HUDEP-2 (cell line): ENCODE measurements around the gene HPS1.

Source experiments
- DNase-seq, 76 experiments: peaks; one replicate each; lab custom pipeline; 2025; ENCODE audit not compliant: unreplicated experiment in 76 of 76; lab: John Stamatoyannopoulos, UW

Gene HPS1

GRCh38 chr10:98415731-98416119, 31.0 kb downstream of the HPS1 start:
- no peak for DNase-seq

DNA sequence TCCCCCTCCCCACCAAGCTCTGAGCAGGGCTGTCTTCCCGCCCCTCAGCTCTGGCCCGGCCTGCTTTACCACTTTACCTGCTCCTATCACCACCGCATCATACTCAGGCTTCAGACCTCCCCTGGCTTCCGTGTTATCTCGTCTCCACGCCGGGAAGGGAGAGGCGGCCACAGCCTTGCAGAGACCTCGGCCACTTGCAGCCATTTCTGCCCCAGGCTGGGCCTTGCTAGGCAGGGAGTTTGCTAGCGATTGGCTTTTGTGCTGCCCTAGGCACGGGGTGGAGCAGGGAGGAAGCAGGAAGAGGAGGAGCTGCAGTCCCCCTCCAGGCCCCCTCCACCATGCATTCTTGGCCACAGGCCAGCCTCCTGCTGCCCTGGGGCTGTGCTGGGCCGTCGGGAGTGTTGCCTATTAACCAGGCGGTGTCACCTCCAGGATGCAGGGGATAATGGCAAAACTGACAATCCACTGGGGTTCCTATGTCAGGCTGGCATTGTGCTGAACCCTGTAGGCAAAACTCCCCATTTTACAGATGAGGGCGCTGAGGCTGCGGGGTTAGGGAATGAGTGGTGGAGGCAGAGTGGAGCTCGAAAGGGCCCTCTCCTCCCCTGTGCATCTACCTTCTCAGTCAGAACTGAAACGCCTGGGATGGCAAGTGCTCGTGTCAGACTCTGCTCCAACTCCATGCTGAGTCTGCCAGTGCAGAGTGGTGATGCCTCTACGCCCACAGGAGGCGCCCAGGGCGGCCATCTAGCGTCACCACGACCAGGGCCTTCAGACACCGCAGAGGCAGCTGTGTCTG, 31.6 kb downstream of the HPS1 start, which contains the start of gene PYROXD2:
PYROXD2 (minus strand) TSS at position 251 of the 799 bp plus-strand sequence; CDS start at position 204, 47 bp downstream.
- peak in 75 of 76 experiments; percentile 7 to 90 (median 78) for DNase-seq

GRCh38 chr10:98414578-98414931, 32.2 kb downstream of the HPS1 start:
- DNase-seq = no peak

GRCh38 chr10:98411768-98412167, 35.0 kb downstream of the HPS1 start:
- DNase-seq = no peak

GRCh38 chr10:98411166-98411565, 35.6 kb downstream of the HPS1 start:
- DNase-seq = no peak

DNA sequence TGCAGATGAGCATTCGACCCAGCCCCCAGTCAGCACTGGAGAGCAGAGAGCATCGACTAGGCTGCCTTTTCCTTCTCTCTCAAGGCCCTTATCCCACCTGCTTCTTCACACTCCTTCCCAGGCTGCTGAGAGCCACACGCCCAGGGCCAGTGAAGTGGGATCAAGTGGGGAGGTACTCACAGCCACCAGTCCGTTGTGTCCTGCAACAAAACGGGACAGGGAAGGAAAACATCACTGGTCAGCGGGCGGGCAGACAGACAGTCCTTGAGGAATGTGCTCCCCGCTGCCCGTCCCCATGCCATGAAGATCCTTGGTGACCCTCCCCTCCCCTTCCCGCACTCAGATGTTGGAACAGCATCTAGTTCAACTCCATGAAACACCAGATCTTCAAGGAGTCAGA, 36.0 kb downstream of the HPS1 start:
- DNase-seq = no peak

- no peak for DNase-seq
These were observed 36.5 kb downstream of the HPS1 start for GRCh38 chr10:98410135-98410743.

DNA sequence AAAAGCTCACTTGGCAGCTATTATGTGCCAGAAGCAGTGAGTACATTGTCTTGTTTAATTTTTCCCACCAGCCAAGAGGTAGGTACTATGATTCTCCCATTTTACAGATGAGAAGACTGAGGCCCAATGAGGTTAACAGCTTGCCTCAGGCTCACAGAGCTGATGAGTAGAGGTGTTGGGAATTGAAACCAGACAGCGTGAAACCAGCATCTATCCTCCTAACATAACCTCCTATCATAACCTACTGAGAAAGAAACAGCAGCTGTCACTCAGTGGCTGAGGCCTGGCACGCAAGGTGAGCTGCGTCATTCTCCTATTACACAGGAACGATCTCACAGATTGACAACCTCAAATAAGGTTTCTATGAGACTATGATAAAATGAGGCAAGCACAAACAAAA, 37.9 kb downstream of the HPS1 start:
- no peak for DNase-seq

- DNase-seq = no peak
These were observed 38.9 kb downstream of the HPS1 start for GRCh38 chr10:98407744-98408241.

DNA sequence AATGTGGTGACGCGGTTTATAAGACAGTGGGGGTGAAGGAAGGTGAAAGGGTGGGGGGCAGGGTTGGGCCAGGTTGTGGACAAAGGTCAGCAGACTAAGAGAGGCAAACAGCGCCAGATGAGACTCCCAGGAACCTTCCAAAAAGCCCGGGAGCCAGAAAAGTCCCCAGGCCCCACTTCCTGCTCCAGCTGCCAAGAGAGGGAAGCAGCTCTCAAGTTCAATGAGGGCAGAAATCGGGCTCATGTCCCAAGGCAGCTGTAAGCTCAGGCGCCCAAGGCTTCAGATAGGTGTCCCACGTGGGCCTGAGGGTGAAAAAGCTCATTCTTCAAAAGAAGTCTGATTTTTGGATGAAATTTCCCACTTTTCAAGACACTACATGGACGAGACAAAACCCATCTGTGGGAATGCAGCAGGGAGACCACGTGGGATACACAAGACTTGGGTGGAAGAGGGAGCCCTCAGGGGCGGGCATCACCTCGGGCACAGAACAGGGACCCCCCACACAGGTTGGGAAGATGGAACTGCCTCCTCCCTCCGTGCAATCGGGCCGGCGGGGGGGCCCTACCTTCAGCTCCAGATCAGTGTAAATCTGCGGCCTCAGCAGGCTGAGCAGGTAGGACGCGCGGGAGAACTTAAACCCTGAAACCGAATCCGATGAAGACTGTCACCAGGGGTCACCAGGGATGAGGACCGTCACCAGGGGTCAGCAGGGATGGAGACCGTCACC, 39.6 kb downstream of the HPS1 start:
- DNase-seq = no peak

DNA sequence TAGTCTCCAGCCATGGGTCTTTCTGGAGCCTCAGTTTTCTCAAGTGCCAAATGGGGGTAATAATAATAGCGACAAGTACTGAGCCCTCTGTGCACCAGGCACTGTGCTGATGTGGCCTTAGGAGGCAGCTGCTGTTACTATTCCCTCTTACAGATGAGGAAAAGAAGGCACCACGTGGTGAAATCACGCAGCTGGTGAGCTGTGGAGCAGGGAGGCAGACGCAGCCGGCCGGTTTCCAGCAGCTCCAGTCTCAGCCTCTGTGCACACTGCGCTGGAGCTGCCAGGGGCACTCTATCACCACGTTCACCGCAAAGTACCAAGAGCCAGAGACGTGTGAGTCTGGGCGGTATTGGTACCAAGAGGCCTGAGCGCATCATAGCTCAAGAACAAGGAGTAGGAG, 41.3 kb downstream of the HPS1 start:
- DNase-seq = no peak

GRCh38 chr10:98404571-98405359, 42.0 kb downstream of the HPS1 start:
- DNase-seq = peak in 40 of 76 experiments; percentile 4 to 75 (median 31)

DNA sequence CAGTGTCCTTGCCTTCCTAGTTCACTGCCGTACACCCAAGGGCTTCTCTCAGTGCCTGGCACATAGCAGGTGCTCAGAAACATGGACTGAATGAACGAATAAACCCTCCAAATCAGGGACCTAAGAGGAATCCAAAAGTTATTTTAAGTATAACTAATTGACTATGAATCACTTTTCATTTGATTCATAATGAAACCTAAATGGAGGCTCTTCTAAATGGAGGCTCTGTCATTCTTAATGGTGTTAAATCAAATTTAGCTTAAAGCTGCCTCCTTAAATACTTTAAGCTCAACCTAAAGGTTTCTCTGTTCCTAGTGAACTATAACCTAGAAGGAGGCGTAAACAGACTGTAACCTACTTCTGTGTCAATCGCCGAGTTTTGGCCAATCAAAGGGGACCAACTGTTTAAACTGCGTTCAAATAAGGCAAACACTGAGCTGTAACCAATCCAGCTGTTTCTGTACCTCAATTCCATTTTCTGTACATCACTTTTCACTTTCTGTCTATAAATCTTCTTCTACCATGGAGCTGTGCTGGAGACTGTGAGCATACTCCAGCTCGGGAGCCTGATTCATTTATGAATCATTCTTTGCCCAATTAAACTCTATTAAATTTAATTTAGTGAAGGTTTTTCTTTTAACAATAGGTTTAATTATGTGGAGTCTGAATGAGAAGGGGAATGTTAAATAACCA, 42.8 kb downstream of the HPS1 start:
- no peak for DNase-seq

- no peak for DNase-seq
These were observed 43.6 kb downstream of the HPS1 start for GRCh38 chr10:98402931-98403718.

DNA sequence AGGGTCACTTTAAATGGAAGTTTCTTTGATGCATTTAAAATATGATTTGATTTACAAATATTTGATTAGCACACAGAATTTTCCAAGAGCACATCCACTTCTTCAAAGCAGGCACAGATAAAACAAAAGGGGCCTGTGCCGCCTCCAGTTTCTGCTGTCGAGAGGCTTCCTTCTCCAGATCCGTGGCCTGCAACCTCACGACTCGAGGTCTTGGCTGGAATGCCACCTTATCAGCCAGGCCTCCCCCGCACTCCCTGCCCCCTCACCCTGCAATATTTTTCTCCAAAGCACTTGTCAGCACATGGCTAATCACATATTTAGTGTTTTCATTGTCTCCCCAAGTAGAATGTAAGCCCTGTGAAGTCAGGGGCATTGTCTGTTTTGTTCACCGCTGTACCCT, 44.3 kb downstream of the HPS1 start:
- peak in 1 of 76 experiments; percentile 5 for DNase-seq

GRCh38 chr10:98400482-98400881, 46.3 kb downstream of the HPS1 start:
- no peak for DNase-seq

DNA sequence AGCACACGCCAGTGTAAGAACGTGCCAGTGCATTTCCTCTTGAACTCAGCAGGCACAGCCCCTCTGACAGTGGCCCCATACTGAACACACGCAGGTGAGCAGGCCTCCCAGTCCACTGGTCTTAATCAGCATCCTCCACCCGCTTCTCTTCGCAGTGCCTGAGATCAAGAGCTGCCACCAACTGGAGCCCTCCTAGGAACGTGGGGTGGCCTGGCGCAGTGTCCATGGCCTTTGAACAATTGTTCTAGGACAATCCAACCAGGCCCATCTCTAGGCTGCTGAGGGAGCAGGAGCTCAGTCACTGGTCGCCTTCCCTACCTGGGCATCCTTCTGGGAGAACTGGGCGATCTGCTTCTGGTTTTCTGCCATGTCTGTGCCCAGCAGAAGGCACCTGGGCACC, 47.0 kb downstream of the HPS1 start:
- no peak for DNase-seq

DNA sequence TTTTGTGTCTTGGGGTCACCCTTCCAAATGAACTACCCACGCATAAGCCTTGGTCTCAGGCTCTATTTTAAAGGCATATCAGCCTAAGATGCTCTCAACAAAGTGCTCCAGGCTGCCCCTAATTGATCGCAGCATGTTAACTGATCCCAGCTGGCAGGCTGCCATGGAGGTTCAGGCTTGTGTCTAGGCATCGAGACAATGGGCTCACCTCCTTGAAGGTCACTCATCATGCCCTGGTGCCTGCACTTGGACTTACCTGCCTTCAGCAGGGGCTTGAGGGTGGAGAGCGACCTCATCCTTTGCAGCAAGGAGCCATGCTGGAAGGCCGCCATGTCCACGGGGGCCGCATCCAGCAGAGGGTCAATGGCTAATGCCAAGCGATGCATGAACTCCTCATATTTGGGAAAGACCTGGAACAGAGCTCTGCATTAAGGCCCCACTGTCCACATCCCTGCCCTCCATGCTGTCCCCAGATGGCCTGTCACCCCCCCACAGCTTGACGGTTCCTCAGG, 49.6 kb downstream of the HPS1 start:
- DNase-seq = no peak
